GM12801 (cell line): ENCODE data around the gene STEAP3.

Source experiments
- CTCF ChIP-seq: IDR thresholded peaks from one replicate; pipeline ENCODE4 v1.5.1; 2011; ENCODE audit warnings: control low read depth; ENCODE audit not compliant: insufficient read length; ENCODE audit errors: extremely low read depth

The STEAP3 gene

GRCh38 chr2:119190321-119191111, 33.1 kb upstream of the STEAP3 start:
- TF ChIP-seq CTCF: no peak

- TF ChIP-seq CTCF: no peak
Observed at GRCh38 chr2:119192893-119193292, 30.7 kb upstream of the STEAP3 start.

GRCh38 chr2:119195001-119195400, 28.6 kb upstream of the STEAP3 start:
- TF ChIP-seq CTCF: no peak

- no peak for TF ChIP-seq CTCF
Observed at GRCh38 chr2:119195887-119196286, 27.7 kb upstream of the STEAP3 start.

GRCh38 chr2:119196301-119197125, 27.1 kb upstream of the STEAP3 start:
- TF ChIP-seq CTCF: no peak

- no peak for TF ChIP-seq CTCF
Observed at GRCh38 chr2:119197126-119197405, 26.6 kb upstream of the STEAP3 start.

- TF ChIP-seq CTCF: no peak
Observed at GRCh38 chr2:119197529-119198239, 25.9 kb upstream of the STEAP3 start.
